ENCODE results near the gene SAMHD1.

GRCh38 chr20:36904690-36905089 lies 46.8 kb downstream of the SAMHD1 start:
- TF ChIP-seq CTCF (IDR thresholded peaks at IDR 0.05; ENCODE audit: low read length) (no peak), EZH2 (IDR thresholded peaks at IDR 0.05; ENCODE audit: borderline replicate concordance, low read length) (no peak)
